HG03103 (cell line): ENCODE results near the gene GBA3.

ENCODE experiments used
- ATAC-seq: cut with Tn5 transposase; IDR thresholded peaks from one replicate; pipeline ENCODE4 v1.9.1; 2021; ENCODE audit warnings: low read depth; ENCODE audit not compliant: unreplicated experiment

The GBA3 gene

GRCh38 chr4:22689428-22689827 lies 3.3 kb upstream of the GBA3 start:
- ATAC-seq = no peak

DNA sequence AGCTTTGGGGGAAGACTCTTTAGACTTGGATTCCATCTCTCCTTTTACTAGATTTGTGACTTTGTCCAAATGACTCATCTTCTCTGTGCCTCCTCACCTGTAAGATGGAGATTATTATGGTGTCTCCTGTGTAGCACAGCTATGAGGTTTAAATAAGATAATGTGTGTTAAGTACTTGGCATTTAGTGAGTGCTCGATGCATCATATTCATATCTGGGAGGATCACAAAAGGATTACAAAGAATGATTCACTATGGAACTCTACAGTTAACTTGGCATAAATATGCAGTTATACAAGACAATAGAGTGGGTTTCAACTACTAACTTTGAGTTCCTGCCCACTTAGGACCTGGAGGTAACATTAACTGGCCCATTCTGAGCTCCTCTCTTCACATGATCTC lies 2.3 kb downstream of the GBA3 start:
- no peak for ATAC-seq

DNA sequence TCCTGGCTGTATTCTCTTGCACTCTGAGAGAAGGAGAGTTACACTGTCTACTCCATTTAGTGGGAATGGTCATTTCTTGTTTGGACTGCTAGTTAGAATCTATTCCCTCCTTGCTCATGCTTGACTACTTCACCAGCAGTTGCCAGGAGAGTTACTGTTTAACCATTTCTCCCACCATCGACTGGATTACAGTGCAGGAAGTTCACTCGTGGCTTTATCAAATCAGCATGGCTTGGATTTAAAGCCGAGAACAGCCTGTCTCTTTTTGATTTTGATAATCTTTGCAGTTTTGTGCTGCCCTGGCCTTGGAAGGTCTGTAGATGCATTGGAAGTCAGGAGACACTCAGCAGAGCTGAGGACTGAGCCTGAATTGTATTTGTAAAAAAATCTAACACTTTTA lies 3.2 kb downstream of the GBA3 start:
- no peak for ATAC-seq

DNA sequence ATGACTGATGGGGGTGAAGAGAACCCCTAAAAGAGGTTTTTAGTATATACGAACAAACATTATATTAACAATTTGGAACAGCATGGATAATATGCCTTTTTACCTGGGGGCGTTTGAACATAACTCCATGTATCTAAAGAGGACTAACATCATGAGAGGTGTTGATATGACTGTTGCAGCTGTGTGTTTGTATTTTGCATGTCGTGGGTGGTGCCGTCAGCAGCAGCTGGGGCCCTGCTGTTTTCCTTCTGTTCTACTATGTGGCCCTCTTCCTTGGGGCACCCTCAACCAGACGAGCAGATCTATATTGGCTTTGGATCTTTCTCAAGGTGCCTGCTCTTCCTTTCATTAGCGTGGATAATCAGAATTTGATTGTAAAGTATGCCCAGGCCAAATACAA lies 11.2 kb downstream of the GBA3 start:
- no peak for ATAC-seq

GRCh38 chr4:22707390-22707789 lies 14.7 kb downstream of the GBA3 start:
- ATAC-seq = no peak

- ATAC-seq = no peak
Measured at GRCh38 chr4:22708961-22709360, 16.2 kb downstream of the GBA3 start.

- ATAC-seq = no peak
Measured at GRCh38 chr4:22712105-22712504, 19.4 kb downstream of the GBA3 start.

DNA sequence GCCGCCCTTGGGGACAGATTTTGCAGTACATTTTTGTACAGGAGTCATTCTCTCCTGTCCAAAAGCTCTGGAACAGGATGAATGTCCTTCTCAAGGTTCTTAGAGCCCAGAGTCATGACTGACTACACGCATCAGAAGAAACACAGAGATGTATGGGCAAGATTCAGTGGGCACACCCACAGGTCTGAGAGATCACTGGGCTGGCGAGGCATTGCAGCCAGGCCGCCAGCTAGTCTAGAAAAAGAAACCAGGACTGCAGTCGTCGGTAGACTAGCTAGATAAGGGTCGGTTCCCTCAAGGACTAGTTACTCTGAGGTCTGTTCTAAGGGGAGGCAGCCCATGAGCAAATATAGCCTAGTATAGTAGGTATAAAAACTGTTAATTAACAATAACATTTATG lies 19.8 kb downstream of the GBA3 start:
- ATAC-seq = no peak

GRCh38 chr4:22713841-22714240 lies 21.1 kb downstream of the GBA3 start:
- no peak for ATAC-seq

- ATAC-seq = no peak
Measured at GRCh38 chr4:22719218-22719617, 26.5 kb downstream of the GBA3 start.

- ATAC-seq = no peak
Measured at GRCh38 chr4:22720091-22720490, 27.4 kb downstream of the GBA3 start.

- no peak for ATAC-seq
Measured at GRCh38 chr4:22721204-22721603, 28.5 kb downstream of the GBA3 start.

GRCh38 chr4:22730021-22730420 lies 37.3 kb downstream of the GBA3 start:
- ATAC-seq = no peak

GRCh38 chr4:22733816-22734215 lies 41.1 kb downstream of the GBA3 start:
- ATAC-seq = no peak

DNA sequence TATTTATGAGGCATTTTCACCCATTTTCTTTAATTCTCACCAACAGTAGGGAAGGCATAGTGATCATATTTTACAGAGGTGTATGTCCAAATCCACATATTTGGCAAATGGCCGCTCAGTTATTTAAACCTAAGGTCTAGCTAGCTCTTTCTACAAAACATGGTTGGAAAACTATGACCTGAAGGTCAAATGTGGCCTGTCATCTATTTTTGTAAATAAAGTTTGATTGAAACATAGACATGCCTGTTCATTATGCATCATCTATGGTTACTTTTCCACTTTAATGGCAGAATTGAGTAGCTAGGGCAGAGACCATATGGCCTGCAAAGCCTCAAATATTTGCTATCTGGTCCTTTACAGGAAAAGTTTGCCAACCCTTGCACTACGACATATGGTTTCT lies 44.2 kb downstream of the GBA3 start:
- no peak for ATAC-seq

GRCh38 chr4:22739968-22740367 lies 47.2 kb downstream of the GBA3 start:
- ATAC-seq = no peak

DNA sequence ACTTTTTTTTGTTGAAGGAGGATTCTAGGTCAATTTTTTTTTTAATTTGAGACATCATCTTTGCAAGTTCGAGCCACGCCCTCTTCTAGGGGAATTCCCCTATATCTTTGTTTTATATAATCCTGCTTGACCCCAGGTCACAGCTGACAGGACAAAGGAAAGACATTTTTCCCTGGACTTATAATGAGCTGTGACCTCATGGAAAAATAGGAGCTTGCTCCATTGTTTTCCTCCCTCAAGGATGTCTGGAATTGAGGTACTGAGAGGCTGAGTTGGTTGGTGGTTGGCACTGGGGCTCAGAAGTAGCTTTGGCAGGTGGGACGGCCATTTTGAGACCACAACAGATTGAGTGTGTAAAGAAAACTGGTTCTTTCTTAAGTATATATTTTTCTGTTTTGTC lies 49.0 kb downstream of the GBA3 start:
- no peak for ATAC-seq

DNA sequence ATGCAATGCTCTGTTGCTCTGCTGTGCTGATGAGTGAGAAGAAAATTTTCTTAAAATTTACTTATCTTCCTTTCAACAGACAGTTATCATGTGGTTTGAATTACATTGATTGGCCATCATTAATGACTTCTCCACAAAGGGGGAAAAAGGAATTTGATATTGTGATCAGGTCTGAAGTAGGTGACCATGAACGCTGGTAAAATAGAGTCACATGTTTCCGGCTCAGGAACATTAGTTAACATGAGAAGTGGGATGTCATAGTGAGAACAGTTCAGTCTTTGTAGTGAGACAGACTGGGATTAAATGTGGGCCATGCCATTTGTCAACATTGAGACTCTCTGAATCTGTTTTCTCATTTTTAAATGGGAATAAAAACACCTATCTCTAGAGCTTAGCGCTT lies 50.6 kb downstream of the GBA3 start:
- ATAC-seq = no peak

- no peak for ATAC-seq
Measured at GRCh38 chr4:22744478-22745062, 51.8 kb downstream of the GBA3 start.

DNA sequence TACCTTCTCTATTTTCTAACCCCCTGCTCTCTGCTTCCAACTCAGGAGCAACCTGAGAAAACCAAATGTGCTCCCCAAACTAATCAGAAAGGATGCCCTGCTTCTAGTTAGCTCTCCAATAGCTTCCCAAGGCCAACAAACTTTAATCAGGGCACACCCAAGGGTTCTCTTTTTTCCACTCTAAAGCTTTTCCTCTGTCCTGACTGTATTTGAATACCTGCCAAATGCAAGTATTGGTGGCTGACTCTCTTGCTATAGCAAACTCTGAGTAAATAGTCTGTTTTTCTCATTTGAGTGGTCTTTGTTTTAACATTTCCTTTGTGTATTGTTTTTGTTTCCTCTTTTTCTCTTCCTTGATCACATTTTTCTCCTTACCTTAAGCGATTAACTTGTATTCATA lies 52.5 kb downstream of the GBA3 start:
- ATAC-seq = no peak

- no peak for ATAC-seq
Measured at GRCh38 chr4:22754116-22754515, 61.4 kb downstream of the GBA3 start.

DNA sequence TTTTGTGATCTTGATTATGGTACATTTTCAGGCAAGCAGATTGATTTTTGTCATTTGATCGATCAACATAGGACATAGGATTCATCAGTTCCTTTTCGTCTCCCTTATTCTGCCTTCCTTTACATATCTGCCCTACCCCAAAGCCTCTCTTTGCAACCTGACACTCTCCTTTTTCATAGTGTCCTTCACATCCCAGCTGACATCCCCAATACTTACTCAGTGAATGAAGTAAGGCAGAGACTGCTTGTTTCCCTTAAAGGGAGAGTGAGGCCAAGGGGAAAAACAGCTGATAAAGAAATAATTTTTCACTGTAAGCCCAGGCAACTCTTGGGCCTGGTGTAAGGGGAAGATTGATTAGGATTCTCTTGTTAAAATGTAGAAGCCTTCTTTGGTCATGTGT lies 69.8 kb downstream of the GBA3 start:
- no peak for ATAC-seq

GRCh38 chr4:22764183-22764582 lies 71.4 kb downstream of the GBA3 start:
- no peak for ATAC-seq
